COLO668 (cell line): Measurements from ENCODE around the gene RIC8A.

ENCODE experiments used
- DNase-seq: peaks from one replicate; lab custom pipeline; 2025; ENCODE audit not compliant: unreplicated experiment; lab: John Stamatoyannopoulos, UW

The RIC8A gene

DNA sequence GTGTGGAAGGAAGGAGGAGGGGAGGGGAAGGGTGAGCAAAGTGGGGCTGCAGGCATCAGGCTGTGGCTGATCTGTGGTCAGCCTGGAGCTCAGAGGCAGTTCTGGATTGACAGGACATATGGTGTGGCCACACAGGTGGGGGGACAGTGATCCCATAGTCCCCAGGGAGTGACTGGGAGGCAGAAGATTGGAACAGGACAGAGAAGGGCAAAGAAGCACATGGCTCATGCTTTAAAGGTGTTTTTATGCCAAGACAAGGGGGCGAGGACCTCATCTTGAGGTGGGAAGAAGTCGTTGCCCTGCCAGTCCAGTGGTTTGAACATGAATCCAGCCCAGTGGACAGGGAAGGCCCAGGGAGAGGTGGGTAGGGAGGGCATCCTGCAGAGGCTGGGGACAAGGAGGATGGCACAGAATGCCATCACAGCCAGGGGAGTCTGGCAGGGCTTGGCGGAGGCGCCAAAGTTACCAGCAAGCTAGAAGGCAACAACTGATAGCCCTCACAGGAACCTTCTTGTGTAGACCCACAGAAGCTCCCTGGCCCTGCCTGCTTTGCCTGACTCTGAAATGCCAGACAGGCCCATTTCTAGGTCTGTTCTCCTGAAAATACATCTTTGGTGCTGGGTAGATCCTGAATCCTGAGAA lies 3.4 kb upstream of the RIC8A start:
- DNase-seq = no peak

DNA sequence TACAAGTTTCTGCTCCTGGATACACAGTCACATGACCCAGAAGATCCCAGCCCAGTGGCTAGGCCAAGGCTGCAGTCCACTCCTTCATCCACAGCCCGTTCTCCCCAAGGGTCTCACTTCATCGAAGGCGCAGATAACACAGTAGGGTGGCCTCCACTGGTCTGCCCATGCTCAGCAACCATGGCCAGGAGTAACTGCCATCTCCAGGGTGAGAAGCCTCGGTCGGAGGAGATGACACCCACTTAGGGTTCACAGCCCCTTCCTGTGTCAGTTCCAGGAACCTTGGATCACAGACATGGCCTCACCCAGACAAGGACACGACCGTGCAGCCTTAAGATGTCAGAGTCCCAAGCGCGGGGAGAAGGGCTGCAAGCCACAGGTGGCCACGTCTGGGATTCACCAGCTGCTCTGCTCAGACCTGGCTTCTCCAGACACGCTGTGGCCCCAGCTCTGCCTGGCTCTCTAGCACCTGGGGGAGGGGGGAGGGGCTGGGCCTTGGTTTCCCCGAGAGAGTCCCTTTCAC lies 2.9 kb upstream of the RIC8A start:
- DNase-seq = no peak

DNA sequence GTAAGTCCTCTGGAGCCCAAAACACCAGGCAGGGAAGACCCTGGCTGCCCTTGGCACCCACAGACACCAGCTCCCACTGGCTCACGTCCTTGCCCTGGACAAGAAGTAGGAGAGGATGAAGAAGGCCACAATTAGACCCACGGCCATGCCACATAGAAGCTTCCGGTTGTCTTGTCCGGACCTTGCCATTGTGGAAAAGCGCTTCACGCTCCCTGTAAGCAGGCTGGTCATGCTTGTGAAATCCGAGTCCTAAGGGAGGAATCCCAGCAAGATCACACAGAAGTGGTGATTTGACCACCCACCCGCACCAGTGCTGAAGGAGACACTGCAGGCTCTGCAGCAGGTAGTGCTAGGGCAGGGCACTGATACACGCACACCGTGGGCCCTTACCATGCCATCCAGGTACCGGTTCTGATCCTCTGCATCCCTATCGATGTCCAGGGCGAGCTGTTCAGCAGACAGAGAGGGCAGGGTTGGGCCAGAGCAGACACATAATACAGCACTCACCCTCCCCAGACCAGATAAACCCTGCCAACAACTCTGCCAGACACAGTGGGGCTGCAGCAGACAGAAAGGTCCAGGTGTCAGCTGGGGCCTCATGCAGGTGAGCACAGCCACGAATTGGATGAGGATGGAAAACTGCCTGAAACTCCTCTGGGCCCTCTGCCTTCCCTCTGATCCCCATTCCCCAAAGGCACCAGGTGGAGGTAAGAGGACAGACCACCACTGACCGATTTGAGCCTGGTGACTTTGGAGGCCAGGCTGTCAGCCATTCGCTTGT lies 2.1 kb upstream of the RIC8A start:
- DNase-seq = no peak

DNA sequence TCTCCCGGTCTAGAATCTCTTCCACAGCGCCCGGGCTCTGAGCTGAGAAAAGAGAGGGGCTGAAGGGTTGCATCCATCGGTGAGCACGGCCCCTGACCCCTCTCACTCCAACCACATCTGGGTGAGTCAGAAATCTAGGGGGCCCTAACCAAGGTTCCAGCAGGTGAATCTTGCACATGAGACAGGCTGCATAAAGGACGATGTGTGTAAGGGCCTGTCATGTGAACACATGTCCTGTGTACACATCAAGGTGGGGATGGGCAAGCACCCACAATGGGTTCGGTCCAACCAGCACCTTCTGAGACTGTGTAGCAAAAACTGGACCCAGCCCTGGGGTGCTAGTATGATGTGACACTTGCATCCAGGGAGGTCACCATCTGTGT lies 1.5 kb upstream of the RIC8A start:
- DNase-seq = no peak

DNA sequence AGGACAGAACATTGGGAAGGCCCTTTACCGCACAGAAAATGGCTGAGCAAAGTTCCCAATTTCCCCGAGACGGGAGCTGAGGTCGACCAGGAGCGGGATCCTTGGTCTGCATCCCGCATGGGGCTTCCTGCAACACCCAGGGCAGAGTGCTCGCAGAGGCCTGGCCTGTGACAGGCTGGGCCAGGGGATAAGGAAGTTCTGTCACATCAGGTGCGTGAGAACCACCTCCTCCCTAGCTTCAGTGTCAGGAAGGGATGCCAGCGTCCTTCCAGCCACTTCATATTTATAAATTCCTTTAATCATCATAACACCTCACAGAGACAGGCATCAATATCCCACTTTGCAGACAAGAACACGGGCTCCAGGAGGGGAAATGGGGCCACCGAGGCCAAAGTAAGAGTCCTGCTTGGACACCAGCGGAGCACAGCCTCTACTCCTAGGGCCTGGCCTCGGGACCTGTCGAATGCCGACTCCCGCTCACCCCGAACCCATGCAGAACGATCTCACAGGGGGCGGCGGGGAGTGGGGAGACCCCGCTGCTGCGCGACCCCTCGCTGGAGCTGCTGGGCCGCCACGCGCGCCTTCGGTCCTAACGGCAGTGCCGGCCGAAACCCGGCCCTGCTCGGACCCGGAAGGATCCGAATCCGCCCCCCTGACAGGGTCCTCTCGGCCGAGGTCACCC lies 841 bp upstream of the RIC8A start:
- DNase-seq = peak; percentile 1

DNA sequence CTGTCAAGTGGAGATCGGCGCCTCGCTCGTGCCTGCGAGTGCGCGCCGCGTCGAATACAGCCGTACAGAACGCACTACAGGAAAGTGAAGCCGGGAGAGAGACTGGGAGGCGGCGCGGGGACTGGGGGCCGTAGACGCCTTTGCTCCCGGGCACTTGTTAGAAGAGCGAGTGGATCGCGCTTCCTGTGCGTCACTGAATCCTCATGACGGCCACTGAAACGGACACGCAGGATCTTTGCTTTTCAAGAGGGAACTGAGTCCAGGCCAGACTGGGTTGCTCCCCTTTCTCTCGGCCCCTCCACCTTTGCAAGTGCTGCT lies 314 bp downstream of the RIC8A start:
- peak; percentile 42 for DNase-seq

DNA sequence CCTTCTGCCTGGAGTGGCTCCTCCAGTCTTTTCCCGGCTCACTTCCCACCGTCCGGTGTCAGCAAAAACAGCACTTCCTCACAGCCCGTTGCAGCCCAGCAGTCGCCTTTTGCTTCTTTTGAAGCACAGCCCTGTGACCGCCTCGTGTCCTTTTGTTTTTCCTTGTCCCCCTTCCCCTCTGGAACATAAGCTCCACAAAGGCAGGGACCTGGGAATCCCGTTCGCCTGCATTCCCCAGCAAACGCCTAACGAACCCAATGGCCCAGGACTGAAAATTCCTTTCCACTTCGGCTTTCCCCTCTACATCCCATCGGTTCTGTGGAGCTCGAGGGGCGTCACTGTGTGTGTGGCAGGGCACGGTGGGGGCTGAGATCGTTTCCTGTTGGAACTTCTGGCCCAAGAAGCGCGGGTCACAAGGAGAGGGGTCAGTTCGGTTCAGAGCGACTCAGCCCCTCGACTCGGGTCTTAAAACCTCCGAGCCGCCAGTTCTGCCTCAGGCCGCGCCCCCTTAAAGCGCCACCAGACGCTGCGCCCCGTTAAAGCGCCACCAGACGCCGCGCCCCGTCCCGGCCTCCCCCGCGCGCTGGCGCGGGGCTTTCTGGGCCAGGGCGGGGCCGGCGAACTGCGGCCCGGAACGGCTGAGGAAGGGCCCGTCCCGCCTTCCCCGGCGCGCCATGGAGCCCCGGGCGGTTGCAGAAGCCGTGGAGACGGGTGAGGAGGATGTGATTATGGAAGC lies 841 bp downstream of the RIC8A start:
- peak; percentile 59 for DNase-seq

DNA sequence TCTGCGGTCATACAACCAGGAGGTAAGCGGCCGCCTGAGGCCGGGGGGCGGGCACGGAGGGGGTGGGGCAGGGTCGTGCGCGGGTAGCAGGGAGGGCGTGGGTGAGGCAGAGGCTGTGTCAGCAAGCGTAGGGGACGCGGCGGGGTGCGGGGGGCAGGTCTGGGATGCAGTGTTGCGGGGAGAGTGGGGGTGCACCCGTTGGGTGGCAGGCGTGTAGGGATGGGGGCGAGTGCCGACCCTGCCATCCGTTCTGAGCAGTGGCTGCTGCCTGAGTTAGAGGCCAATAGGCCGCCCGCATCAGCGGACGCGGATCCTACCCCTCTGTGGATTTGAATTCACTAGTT lies 1.4 kb downstream of the RIC8A start:
- no peak for DNase-seq

DNA sequence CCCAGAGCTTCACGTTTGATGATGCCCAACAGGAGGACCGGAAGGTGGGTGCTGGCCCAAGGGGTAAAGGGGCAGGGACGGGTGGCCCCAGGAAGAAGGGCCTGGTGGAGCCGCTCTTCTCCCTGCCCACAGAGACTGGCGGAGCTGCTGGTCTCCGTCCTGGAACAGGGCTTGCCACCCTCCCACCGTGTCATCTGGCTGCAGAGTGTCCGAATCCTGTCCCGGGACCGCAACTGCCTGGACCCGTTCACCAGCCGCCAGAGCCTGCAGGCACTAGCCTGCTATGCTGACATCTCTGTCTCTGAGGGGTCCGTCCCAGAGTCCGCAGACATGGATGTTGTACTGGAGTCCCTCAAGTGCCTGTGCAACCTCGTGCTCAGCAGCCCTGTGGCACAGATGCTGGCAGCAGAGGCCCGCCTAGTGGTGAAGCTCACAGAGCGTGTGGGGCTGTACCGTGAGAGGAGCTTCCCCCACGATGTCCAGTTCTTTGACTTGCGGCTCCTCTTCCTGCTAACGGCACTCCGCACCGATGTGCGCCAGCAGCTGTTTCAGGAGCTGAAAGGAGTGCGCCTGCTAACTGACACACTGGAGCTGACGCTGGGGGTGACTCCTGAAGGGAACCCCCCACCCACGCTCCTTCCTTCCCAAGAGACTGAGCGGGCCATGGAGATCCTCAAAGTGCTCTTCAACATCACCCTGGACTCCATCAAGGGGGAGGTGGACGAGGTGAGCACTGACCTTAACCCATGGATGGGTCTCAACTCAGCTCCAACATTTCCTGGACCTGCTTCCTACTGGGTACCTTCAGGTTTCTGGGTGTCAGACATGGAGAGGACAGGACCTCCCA lies 2.0 kb downstream of the RIC8A start:
- no peak for DNase-seq

DNA sequence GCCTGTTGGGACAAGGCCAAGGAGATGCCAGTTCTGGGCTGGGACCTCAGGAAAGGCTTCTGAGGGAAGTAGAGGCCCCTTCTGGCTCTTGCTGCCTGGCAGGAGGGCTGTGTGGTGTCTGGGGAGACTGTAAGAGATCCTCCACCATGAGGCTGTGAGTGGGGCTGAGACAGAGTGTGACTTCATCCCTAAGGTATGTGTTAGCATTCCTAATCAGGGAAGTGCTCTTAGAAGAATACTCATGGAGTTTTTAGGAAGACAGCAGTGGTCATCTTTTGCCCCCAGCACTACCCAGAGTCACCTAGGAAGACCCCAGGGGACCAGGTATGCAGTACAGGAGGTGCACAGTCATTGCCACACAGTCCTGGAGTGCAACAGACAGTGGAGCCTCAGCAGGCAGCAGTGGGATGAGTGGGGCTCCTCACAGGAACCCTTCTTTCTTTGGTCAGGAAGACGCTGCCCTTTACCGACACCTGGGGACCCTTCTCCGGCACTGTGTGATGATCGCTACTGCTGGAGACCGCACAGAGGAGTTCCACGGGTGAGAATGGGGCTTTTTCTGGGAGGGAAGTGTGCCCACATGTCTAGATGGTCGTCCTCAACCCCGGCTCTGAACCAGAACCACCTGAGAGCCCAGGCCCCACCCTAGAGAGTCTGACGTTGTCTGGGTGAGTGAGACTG lies 2.8 kb downstream of the RIC8A start:
- no peak for DNase-seq

DNA sequence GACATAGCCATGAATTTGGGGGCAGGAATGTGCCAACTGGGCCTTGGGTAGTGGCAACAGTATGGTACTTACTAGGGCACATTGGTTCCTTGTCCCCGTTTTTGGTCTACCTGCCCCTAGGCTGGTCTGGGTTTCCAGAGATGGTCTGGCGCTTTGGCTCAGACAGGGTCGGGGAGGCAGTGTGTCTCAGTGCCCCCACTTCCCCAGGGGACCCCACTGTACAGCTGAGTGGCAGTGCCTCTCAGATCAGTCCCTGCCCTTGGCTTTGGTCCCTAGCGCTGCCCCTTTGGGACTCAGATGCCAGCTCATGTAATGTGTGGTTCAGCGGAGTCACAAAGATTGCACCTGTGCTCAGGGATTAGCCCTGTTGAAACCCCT lies 3.3 kb downstream of the RIC8A start:
- DNase-seq = no peak

DNA sequence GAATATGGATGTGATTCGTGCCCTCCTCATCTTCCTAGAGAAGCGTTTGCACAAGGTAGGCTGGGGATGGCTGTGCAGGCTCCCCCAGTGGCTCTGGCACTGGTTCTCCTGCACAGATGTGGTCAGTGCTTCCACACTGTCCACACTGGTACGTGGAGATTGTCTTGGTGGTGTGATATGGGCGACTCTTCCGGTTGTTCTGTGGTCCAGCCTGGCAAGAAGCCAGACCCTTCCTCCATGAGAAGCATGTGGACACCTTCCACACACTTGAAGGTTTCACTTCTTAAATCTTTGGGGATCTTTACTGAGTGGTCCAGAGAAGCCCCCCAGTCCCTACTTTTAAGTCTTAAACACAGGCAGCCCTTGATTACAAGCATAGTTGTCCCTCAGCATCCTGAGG lies 3.8 kb downstream of the RIC8A start:
- DNase-seq = no peak

DNA sequence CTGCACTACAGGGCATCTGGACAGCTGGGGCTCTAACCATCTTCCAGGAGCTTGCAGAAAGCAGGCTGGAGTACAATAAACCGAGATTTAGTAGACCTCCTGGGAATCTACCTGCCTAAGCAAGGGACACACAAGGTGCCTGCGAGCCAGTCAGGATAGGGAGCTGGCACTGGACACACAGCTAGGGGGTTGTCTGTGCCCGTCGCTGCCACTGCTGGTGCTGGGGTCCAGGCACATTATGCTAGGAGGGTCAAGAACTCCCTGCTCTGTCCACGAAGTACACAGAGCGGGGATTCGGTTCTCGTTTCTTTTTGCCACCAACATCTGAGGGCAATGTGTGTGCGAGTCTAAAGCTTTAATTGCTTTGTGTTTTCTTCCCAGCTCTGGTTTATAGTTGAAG lies 4.2 kb downstream of the RIC8A start:
- no peak for DNase-seq

DNA sequence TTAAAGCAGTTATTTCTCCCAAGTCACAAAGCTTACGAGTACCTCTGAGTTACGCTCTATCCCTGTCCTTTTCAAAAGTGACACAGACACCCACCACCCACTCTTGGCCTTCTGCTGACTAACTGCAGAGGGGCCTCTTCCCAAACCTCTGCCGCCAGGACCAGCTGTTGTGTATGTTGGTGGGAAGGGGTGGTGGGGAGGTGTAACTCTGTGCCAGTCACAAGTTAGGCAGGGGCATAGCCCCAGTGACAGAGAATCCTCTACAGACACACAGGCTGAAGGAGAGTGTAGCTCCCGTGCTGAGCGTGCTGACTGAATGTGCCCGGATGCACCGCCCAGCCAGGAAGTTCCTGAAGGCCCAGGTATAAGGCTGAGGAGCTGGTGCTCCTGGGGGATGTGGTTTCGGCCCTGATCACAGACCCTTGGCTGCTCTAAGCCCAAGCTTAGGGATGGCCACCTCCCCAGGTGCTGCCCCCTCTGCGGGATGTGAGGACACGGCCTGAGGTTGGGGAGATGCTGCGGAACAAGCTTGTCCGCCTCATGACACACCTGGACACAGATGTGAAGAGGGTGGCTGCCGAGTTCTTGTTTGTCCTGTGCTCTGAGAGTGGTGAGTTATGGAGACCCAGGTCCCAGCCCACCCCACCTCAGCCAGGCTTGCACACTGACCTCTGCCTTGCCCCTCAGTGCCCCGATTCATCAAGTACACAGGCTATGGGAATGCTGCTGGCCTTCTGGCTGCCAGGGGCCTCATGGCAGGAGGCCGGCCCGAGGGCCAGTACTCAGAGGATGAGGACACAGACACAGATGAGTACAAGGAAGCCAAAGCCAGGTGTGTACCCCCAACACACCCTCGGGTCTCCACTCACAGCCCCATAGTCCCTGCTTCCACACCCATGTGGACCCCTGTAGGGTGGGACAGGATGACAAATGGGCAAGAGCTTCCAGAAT lies 4.9 kb downstream of the RIC8A start:
- no peak for DNase-seq

DNA sequence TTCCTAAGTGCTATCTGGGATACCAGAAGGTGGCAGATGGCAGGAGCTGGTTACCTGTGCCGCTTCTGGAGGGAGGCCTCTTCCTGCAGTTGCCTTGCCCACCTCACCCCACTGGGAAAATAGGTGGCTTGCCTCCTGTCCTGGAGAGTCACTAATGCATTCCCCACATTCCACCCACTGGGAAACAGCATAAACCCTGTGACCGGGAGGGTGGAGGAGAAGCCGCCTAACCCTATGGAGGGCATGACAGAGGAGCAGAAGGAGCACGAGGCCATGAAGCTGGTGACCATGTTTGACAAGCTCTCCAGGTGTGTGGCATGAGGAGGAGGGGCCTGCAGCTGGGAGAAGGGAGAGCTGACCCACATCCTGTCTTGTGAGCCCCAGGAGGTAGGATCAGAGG lies 5.6 kb downstream of the RIC8A start:
- no peak for DNase-seq

DNA sequence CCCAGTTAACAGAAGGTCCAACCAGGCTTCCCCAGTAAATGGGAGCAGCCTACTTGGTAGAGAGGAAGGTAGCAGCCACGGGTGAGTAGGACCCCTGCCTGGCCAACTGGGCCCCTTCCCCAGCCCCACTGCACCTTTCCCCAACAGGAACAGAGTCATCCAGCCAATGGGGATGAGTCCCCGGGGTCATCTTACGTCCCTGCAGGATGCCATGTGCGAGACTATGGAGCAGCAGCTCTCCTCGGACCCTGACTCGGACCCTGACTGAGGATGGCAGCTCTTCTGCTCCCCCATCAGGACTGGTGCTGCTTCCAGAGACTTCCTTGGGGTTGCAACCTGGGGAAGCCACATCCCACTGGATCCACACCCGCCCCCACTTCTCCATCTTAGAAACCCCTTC lies 6.6 kb downstream of the RIC8A start:
- no peak for DNase-seq

DNA sequence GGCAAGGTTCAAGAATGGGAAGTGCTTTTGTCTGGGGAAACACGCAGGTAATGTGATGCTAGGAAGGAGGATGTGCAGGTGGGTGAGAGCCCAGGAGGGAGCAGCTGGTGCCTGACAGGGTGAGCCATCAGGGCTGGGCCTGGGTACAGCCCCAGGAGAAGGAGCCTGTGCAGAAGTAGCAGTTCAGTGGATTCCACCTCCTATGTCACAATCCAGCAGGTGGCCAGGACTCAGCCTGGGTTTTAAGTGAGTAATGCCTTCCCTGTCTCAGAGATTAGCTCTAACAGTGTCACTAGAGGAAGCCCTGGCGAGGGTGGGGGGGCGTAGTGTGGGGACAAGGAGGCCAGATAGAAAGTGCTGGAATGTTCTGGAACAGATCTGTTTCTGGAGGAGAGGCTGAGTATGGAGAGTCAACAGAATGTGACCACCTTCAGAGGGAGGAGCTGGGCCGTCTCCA lies 8.1 kb downstream of the RIC8A start:
- DNase-seq = peak; percentile 0

DNA sequence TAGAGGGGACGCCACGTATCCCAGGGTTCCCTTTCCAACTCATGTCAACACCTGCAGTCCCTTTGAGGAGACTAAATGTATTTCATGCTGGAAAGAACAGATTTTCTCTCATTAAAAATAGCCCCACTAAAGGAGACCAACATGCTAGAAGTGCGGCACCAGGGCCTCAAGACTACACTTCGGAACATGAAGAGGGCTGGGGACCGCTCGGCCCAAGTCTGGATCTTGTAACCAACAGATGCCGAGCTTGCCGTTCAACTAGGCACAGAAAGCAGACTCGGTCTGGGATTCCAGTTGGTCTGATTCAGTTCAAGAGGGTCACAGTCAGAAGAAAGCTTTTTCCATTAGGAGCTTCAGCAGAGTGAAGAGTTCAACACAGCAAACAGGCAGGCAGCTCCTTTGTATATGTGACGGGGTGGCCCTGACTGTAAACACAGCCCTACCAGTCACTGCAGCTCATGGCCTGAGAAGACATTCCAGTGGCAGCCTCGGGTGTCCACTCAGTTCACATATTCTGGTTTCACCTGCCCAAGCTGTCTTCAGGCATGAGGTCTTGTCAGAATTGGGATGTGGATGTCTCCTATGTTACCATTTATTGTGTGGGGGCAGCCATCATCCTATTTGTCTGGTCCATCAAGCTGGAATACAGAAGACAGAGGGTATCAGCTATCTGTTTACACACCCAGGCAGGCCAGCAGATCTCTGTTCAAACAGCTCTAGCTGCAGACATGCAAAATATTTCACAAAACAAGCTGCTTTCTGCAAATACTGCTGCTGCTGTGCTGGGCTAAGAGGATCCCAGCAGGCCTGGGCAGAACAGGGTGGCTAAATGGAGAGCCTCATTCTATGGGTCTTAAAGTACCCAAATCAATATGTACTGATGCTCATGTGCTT lies 8.8 kb downstream of the RIC8A start:
- DNase-seq = peak; percentile 2
